ENCODE results near the gene GPR132. TPM values are rescaled to one million over a fixed set of nuclear protein-coding genes. Genes with fewer than 3 reads are reported as not detected.
"Not testable (repeated sequence)": the region's sequence is repeated elsewhere in the genome, so short reads cannot be mapped to it uniquely, and the experiment has no call there.

Gene GPR132
- total RNA-seq, 3 donors from 2014 or later (not counting 1 experiment from before 2014, with no cell fraction given) = 18.2 to 30.3 (median 26.7) TPM

- H3K4me1 Mint-ChIP-seq = peaks cover 21 to 23% of the 10 kb centered on the region in 2 donors
- H3K4me1 ChIP-seq (ENCODE audit: control insufficient read depth, insufficient read depth, low read length) = peaks cover 17% of the 10 kb centered on the region
- no peaks in the 10 kb centered on the region for H3K9me3 Mint-ChIP-seq
- WGBS (ENCODE audit: insufficient coverage) = 100% methylated on average over 2 of the region's 2 CpGs
- intact Hi-C loops (cut with micrococcal nuclease) = no loop called here
- DNase-seq (no peak), ATAC-seq (no peak)
- no peaks in the 10 kb centered on the region for H3K27me3 Mint-ChIP-seq (ENCODE audit: low read depth in 2 of 2)
- H3K36me3 Mint-ChIP-seq = no peaks in the 10 kb centered on the region
- no peak overlapping the region for H3K4me3 Mint-ChIP-seq
- H3K27ac Mint-ChIP-seq = peak overlapping the region in 1 of 2 donors; percentile 53
- H3K27ac ChIP-seq (ENCODE audit: low read length) = no peak overlapping the region
- no peak overlapping the region for H3K4me3 ChIP-seq (ENCODE audit: low read length)
- TF ChIP-seq CTCF (IDR thresholded peaks at IDR 0.05) = no peak
- no peaks in the 10 kb centered on the region for H3K36me3 ChIP-seq (ENCODE audit: control insufficient read depth, insufficient read depth, low read length)
- no peaks in the 10 kb centered on the region for H3K9me3 ChIP-seq (ENCODE audit: control insufficient read depth, insufficient read depth, low read length)
- no peaks in the 10 kb centered on the region for H3K27me3 ChIP-seq (ENCODE audit: control insufficient read depth, insufficient read depth, low read length)
Measured at GRCh38 chr14:105030194-105030593, 35.0 kb downstream of the GPR132 start.

- Mint-ChIP-seq H3K27me3 (ENCODE audit: low read depth in 2 of 2) (no peaks in the 10 kb centered on the region), H3K4me1 (peaks cover 21 to 23% of the 10 kb centered on the region in 2 donors), H3K9me3 (no peaks in the 10 kb centered on the region), H3K36me3 (no peaks in the 10 kb centered on the region), H3K4me3 (no peak overlapping the region), H3K27ac (no peak overlapping the region)
- ATAC-seq (no peak), DNase-seq (no peak)
- WGBS (ENCODE audit: insufficient coverage) = 96% methylated on average over 7 of the region's 7 CpGs
- intact Hi-C loops (cut with micrococcal nuclease) = no loop called here
- peaks cover 22% of the 10 kb centered on the region for H3K4me1 ChIP-seq (ENCODE audit: control insufficient read depth, insufficient read depth, low read length)
- no peak overlapping the region for H3K4me3 ChIP-seq (ENCODE audit: low read length)
- no peaks in the 10 kb centered on the region for H3K27me3 ChIP-seq (ENCODE audit: control insufficient read depth, insufficient read depth, low read length)
- no peak for TF ChIP-seq CTCF (IDR thresholded peaks at IDR 0.05)
- H3K27ac ChIP-seq (ENCODE audit: low read length) = no peak overlapping the region
- no peaks in the 10 kb centered on the region for H3K9me3 ChIP-seq (ENCODE audit: control insufficient read depth, insufficient read depth, low read length)
- H3K36me3 ChIP-seq (ENCODE audit: control insufficient read depth, insufficient read depth, low read length) = no peaks in the 10 kb centered on the region
Measured at GRCh38 chr14:105029402-105029801, 35.8 kb downstream of the GPR132 start.

- no peaks in the 10 kb centered on the region for H3K27me3 ChIP-seq (ENCODE audit: control insufficient read depth, insufficient read depth, low read length)
- no peak overlapping the region for H3K4me3 ChIP-seq (ENCODE audit: low read length)
- Mint-ChIP-seq H3K4me1 (peaks cover 12 to 13% of the 10 kb centered on the region in 2 donors), H3K9me3 (no peaks in the 10 kb centered on the region), H3K36me3 (no peaks in the 10 kb centered on the region), H3K27ac (no peak overlapping the region), H3K27me3 (ENCODE audit: low read depth in 2 of 2) (no peaks in the 10 kb centered on the region), H3K4me3 (no peak overlapping the region)
- no peaks in the 10 kb centered on the region for H3K36me3 ChIP-seq (ENCODE audit: control insufficient read depth, insufficient read depth, low read length)
- no peaks in the 10 kb centered on the region for H3K9me3 ChIP-seq (ENCODE audit: control insufficient read depth, insufficient read depth, low read length)
- WGBS (ENCODE audit: insufficient coverage) = 98% methylated on average over 11 of the region's 12 CpGs
- DNase-seq = no peak
- H3K4me1 ChIP-seq (ENCODE audit: control insufficient read depth, insufficient read depth, low read length) = peaks cover 17% of the 10 kb centered on the region
- no peak for ATAC-seq
- intact Hi-C loops (cut with micrococcal nuclease) = no loop called here
- no peak for TF ChIP-seq CTCF (IDR thresholded peaks at IDR 0.05)
- no peak overlapping the region for H3K27ac ChIP-seq (ENCODE audit: low read length)
Measured at GRCh38 chr14:105028251-105028927, 36.8 kb downstream of the GPR132 start.

GRCh38 chr14:105027718-105028117 lies 37.5 kb downstream of the GPR132 start:
- H3K27ac Mint-ChIP-seq; H3K27me3 Mint-ChIP-seq (ENCODE audit: low read depth in 2 of 2); H3K27me3 ChIP-seq (ENCODE audit: control insufficient read depth, insufficient read depth, low read length); H3K36me3 ChIP-seq (ENCODE audit: control insufficient read depth, insufficient read depth, low read length); H3K9me3 ChIP-seq (ENCODE audit: control insufficient read depth, insufficient read depth, low read length); H3K36me3 Mint-ChIP-seq; intact Hi-C loops (cut with micrococcal nuclease); ATAC-seq; H3K27ac ChIP-seq (ENCODE audit: low read length); H3K9me3 Mint-ChIP-seq; H3K4me3 ChIP-seq (ENCODE audit: low read length); H3K4me3 Mint-ChIP-seq; DNase-seq: not testable (repeated sequence)
- H3K4me1 ChIP-seq (ENCODE audit: control insufficient read depth, insufficient read depth, low read length) = peaks cover 14% of the 10 kb centered on the region
- H3K4me1 Mint-ChIP-seq = peaks cover 8 to 10% of the 10 kb centered on the region in 2 donors
- 93% methylated on average over 4 of the region's 4 CpGs for WGBS (ENCODE audit: insufficient coverage)
